Erythroblast (primary cell): ENCODE measurements around the gene GSTM5.

ENCODE experiments used
- GATA1 ChIP-seq: IDR thresholded peaks from 2 replicates; pipeline ENCODE4 v1.6.1; 2011; ENCODE audit warnings: low read depth, mild to moderate bottlenecking, control low read depth, low read length, moderate library complexity
- POLR2A ChIP-seq: IDR thresholded peaks from 2 replicates; pipeline ENCODE4 v1.6.1; 2011; ENCODE audit warnings: mild to moderate bottlenecking, low read length

DNA sequence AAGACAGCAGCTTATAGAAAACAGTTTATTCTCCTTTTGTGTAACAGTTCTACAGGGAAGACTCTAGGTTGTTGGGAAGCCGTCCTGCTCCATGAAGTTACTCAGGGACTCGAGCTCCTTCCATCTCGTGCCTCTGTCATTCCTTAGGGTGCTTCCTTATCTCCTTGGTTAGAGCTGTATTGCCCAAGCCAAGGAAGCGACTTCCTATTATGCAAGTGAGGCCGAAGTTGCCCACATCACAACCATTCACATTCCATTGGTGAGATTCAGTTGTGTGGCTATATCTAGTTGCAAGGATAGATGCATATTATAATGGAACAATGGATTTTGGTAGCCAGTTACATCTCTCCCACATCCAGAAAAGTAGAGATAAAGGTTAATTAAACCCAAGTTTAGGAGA lies 9.0 kb downstream of the GSTM5 start:
- TF ChIP-seq GATA1: no peak
- TF ChIP-seq POLR2A: no peak
